HG03196 (cell line): ENCODE measurements around the gene NBPF15.
"Not testable (repeated sequence)": the region's sequence is repeated elsewhere in the genome, so short reads cannot be mapped to it uniquely, and the experiment has no call there.

ENCODE experiments used
- ATAC-seq: cut with Tn5 transposase; IDR thresholded peaks from one replicate; pipeline ENCODE4 v1.9.1; 2021; ENCODE audit not compliant: unreplicated experiment

Gene NBPF15, protein sequence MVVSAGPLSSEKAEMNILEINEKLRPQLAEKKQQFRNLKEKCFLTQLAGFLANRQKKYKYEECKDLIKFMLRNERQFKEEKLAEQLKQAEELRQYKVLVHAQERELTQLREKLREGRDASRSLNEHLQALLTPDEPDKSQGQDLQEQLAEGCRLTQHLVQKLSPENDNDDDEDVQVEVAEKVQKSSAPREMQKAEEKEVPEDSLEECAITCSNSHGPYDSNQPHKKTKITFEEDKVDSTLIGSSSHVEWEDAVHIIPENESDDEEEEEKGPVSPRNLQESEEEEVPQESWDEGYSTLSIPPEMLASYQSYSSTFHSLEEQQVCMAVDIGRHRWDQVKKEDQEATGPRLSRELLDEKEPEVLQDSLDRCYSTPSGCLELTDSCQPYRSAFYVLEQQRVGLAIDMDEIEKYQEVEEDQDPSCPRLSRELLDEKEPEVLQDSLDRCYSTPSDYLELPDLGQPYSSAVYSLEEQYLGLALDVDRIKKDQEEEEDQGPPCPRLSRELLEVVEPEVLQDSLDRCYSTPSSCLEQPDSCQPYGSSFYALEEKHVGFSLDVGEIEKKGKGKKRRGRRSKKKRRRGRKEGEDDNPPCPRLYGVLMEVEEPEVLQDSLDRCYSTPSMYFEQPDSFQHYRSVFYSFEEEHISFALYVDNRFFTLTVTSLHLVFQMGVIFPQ

DNA sequence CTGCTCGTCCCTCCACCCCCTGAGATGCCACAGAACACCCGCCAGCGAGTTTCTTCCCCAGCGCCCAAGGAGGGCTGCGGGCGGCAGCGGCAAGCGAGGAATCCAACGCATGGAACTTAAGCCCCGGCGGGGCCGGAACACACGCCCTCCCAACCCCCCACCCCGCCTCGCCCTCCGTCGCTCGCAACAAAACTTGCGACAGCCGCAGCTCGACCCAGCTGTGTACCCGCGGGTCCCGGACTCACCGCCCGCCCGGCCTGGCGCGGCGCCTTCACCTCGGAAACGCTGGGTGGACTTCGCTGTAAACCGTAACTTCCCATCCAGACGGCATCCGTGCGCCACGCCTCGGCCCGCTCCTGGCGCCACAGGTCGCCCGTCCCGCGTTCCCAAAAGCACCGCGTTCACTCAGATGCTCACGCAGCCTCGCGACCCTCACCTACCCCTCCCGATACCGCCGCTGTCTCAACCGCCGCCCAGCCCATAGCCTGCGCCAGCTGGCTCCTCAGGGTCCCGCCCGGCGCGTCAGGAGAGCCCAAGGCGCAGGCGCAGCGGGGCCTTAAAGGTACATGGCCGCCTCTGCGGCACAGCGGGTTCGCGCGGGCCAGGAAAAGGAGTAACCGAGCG, at the start of gene NBPF15:
TSS of gene NBPF15 (minus strand) at position 534 of the 624 bp plus-strand sequence. CDS start 21,666 bp downstream, outside the sequence.
- ATAC-seq, result peak; percentile 97

DNA sequence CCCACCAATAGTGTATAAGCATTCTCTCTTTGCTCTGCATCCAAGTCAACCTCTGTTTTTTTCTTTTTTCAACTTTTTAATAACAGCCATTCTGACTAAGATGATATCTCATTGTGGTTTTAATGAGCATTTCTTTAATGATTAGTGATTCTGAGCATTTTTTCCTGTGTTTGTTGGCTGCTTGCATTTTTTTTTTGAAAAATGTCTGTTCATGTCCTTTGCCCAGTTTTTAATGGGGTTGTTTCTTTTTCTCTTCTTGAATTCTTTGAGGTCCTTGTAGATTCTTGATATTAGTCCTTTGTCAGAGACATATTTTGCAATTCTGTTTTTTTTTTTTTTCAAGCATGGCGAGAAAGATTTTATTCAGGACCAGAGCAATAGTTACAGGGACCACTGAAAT, 35.0 kb upstream of the NBPF15 start:
- not testable (repeated sequence) for ATAC-seq

DNA sequence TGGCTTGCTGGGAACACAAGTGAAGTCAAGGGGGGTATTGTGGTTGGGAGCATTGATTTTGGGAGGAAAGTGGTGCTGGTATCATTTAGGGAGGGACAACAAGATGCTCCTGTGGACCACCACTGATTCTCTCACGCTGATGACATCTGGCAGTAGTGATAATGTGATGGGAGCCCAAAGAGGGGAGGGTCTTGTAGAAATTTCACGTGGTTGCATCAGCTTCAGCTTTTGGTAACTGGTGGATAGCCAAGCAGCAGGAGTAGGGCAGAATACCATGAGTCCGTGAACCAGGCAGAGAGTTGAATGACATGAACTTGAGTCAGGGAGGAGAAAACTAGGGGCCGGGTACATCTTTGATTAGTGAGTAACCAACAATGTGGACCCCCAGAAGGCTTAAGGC, 32.7 kb upstream of the NBPF15 start:
- ATAC-seq, result not testable (repeated sequence)

DNA sequence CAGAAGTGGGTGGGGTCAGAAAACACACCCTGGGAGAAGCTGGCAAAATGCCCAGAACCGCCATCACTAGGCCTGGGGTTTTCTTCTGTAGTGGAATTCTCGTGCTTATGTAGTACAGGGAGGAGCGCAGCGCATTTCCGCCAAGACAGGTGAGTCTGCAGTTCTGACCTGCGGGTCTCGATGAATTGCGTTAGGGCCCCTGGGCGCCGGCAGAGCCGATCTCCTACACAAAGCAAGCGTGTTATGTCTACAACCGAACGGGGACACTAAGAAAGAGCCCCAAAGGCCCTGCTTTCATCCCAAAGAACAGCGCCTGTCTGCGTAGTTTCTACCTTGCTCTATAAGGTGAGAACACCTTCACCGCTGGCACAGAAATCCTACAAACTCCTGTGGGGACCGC, 28.9 kb upstream of the NBPF15 start:
- ATAC-seq, result not testable (repeated sequence)

DNA sequence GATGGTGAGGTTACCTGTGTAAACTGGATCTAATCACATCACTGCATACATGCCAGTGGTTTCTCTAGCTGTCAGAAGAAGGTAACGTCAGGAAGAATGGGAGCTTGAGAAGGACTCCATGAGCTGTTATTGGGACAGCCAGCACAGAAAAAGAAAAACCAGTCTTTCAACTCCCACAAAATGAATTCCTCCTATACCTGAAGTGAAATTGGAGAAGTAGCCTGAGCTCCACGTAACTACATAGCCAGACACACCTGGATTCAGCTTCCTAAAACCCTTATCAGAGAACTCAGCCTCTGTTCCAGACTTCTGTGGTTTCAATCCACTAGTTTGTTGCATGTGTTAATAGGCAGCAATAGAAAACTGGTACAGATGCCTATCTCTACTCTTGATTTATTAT, 25.5 kb upstream of the NBPF15 start:
- ATAC-seq, result not testable (repeated sequence)

DNA sequence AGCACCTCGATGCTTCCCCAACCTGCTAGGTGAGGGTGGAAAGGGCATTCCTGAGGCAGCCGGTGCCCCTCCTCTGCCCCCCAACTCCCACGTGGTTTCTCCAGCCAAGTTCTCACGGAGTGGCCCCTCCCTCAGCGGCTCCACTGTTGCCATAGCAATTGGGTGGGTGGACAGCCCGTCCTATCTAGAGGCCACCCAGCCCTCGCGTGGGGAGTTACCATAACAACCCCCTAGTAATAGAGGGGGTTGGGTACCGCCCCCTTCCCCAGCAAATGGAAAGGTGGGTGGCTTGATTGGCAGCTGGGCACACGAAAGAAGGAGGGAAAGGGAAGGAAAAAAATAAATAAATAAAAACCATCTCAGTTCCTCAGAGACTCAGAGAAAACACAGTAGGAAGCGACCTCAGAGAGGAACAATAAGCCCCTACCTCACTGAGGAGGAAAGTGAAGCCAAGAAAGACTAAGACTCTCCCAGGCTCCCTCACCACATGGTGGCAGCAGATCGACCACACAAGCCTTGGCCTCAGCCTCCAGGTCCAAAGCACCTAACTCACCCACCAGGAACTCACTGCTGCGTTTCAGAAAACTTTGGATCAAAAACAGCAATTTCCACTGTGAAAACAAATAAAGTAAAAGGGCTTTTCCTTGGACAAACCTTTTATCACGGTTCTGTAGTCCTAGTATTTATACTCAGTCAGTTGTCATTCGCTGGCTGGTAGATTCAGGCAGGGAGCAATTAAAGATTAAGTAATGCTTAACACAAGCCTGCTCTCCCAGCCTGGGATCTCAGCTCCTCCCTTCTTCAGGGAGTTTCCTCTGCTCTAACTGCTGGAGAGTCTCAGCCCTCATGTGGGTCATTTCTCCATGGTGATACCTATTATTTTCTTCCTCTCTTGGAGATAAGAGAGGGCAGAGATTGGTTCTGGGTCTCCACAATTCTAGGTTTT, 23.9 kb upstream of the NBPF15 start:
- not testable (repeated sequence) for ATAC-seq

DNA sequence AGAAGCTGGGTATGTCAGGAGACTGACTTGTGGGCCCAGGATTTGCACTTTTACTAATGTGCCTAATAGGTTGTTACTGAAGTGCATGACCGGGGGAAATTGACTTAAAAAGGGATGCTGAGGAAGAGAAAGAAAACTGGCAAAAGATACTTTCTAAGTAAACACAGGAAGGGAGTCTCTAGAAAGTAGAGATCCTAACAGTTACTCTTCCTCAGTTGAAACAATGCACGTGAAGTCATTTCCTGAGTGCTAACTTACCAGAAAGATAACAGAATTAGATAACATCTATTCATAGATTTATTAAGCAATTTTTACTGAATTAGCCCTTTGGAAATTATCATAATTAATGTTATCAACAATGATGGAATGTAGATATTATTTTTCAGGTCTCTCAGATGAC, 12.4 kb upstream of the NBPF15 start:
- ATAC-seq, result not testable (repeated sequence)

DNA sequence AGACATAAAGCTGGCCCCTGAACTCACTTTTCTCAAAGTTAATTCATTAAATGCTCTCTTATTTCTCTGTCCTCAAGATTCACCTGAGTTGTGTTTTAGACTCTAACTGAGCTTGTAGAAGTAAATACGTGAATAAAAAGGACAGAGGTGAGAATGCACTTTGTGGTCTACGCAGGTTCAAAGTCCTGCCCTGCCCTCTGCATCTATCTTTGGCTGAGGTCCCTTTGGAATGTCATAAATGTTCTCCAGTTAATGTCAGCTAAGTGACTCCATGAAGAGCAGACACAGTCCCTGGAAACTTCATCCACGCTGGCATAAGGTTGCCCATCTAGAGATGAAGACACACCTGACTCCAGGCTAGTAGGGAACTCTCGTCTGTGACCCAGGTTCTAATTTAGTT, 10.0 kb upstream of the NBPF15 start:
- ATAC-seq, result not testable (repeated sequence)

DNA sequence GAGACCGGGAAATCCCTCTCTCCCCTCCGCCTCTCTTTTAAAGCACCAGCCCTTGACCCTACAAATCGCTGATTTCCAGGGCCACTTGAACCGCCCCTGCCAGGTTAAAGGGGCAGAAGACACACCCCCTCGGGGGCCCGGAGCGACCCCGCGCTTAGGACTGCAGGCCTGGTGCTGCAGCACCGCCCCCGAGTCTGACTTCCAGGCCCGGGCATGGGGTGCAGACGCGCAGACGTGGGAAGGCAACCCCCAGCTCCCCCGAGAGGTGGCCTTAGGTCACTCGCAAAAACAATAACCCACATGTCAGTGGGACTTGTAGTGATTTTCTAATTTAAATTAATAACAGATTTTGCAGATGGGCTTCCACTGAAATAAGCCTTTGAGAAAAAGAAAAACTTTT, 309 bp upstream of the NBPF15 start:
- not testable (repeated sequence) for ATAC-seq

DNA sequence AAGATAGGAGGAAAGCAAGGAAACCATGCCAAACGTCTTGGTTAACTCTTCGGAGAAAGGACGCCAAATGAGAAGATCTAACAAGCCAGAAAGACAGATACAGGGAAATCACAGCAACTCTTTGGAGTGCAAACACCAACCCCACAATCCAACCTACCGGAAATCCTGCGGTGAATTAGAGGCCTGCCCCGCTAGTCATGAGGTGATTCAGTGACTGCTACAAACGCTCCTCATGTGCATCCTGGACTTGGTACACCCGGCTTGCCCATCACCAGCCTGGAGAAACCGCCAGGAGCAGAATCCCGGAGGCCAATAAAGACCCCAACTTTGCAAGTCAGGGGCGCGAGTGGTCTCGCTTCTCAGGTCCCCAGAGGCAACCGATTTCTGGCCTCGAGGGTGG, 783 bp downstream of the NBPF15 start:
- peak; percentile 39 for ATAC-seq

DNA sequence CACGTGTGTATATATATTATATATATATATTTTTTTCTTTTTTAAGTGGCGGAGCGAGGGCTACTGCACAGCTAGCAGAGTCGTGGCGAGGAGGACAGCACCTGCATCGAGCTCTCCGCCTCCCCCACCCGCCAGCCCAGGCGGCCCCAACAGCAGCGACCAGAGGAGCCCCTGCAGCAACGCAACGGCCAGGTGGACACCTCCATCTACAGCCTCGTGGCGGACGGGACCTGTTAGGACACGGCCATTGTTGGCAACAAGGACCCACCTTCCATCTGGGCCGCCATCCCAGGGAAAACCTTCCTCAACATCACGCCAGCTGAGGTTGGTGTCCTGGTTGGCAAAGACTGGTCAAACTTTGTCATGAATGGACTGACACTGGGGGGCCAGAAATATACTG, 19.1 kb downstream of the NBPF15 start:
- not testable (repeated sequence) for ATAC-seq

DNA sequence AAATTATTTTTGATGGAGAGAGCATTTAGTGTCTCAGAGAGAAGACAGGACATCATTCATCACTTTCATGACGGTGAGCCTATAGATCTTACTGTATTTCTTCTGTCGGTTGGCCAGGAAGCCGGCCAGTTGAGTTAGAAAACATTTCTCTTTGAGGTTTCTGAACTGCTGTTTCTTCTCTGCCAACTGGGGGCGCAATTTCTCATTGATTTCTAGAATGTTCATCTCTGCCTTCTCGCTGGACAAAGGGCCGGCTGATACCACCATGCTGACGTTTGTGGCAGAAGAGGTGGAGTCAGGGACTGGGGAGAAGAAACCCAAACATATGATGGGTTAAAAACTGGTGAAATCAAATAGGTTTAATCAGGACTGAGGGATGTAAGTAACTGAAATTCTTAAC, 21.7 kb downstream of the NBPF15 start:
- ATAC-seq, result not testable (repeated sequence)

DNA sequence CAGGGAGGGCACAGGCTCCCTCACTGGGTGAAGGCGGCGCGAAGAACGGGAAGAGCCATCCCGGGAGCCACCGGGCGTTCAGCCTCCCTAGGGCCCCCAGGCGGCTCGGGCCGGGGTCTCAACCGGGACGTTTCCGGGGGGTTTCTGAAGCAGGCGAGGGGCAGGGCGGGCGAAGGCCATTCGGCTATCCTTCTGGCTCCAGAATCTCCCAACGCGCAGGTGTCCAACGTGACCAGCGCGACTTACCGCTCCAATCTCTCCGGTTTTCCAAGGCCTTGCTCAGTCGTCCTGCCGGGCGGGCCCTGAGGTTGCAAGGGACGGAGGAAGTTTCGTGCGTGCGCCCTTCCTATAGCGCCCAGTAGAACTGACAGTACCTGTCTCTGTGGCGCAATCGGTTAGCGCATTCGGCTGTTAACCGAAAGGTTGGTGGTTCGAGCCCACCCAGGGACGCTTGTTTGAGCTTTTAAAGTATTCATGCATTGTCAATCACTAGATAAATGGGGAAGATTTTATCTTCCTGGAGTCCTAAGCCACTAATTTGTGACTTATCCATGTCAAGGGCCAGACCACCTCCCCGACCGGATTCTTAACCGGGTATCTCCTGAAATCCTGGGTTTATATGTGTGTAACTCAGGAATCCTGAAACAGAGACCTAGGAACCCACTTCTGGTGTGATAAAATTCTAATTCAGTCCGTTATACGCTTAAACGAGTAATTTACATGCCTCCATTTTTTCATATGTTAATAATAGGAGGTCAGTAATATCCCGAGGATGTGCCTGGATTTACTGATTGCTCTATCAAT, 42.4 kb downstream of the NBPF15 start:
- not testable (repeated sequence) for ATAC-seq

DNA sequence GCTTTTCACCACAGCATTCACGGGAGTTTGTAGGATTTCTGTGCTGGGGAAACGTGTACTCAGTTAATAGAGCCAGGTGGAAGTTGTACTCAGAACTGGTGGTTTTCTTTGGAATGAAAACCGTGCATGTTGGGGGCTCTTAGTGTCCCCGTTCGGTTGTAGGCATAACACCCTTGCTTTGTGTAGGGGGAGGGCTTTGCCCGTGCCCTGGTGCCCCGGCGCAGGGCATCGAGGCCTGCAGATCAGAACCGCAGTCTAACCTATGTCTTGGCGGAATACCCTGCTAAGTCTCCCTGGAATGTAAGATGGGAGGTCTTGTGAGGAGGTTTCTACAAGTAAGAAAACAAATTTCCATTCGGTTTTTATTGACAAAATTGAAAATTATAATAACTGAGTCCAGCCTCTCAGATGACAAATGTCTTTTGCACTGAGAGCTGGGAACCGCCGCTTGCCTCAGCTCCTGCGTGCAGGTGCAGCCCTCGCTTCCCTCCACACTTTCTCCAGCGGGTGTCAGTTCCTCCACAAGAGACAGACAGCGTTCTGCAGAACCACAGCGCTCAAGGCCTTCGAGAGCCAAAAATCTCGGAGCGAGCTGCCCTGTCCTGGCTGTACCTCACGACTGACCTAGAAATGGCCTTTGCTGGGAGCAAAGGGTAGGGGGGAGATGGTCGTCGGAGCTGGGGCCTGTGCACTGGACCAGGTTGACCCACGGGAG, 47.9 kb downstream of the NBPF15 start:
- ATAC-seq, result not testable (repeated sequence)

DNA sequence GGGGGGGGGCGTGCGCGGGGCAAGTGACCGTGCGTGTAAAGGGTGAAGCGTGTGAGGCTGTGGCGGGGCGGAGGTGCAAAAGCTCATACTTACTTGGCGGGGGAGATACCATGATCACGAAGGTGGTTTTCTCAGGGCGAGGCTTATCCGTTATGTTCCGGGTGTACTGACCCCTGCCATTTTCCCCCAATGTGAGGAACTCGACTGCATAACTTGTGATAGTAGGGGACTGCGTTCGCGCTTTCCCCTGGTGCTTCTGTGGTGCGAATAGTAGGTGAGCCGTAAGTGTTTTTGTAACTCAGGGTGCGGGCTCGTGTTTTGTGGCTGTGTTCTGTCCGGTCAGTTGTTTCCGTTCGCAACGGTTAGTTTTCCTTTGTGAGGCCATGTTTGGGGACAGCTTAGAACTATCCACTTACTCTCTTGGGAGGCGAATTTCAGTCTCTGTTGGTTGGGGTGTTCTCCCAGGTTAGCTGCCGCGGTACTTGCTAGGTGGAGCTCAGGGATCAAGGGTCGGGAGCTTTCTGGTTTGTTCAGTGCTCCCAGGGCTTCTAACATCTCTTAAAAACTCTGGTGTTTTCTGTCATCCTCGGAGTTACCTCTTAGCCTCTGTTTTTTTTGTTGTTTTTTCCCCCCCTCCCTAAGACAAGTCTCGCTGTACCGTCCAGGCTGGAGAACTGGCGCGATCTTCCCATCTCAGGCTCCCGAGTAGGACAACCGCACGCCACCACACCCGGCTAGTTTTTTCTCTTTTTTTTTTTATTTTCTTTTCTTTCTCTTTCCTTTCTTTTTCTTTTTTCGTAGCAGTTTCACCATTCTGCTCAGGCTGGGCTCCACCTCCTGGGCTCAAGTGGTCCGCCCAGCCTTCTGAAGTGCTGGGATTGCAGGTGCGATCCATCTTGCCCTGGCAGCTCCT, 48.7 kb downstream of the NBPF15 start:
- peak; percentile 94 for ATAC-seq

DNA sequence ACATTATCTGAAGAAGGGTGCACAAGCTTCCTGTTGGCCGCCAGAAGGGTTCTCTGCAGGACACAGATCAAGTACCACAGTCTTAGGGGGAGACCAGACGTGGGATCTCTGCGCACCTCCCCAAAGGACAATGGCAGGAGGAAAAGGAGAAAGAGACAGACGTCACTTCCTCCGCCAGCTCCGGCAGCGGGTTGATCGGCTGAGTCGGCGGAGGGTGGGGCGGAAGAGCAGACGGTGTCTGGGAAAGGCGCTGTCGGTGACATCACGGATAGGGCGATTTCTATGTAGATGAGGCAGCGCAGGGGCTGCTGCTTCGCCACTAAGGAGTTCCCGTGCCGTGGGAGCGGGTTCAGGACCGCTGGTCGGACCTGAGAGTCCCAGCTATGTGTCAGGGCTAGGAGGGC, 49.4 kb downstream of the NBPF15 start:
- ATAC-seq, result peak; percentile 57

DNA sequence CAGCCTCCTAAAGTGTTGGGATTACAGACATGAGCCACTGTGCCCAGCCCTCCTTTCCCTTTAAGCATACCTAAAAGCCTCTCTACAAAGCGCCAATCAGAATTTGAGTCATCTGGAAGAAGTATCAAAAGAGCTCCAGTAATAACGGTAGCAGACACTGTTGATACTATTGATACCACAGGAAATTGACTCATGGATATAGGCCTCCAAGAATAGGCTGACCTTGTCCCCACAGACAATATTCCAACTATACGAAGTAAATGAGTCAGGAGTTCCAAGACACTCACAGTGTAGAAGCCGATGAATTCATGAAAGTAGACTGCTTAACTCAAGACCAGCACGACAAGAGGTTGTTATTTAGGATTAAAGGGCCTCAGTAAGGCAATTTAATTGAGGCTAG, 58.7 kb downstream of the NBPF15 start:
- not testable (repeated sequence) for ATAC-seq

DNA sequence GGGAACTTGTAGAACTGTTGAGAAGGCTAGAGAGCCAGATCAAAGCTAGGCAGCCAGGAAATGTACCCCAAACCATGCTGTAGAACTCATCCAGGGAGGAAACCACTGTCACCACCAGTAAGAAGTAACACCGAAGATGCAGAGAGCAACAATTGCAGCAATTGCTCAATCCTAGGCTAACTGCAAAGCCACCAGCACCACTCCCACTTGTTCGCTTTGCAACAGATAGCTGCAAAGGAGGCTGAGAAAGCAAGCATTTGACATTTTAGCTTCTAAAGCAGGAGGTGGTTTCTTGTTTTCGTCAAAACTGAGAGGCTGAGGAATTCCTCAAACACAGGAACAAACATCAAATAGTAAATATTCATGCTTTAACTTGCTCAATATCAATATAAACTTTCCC, 89.8 kb downstream of the NBPF15 start:
- not testable (repeated sequence) for ATAC-seq
